ENCODE results near the gene NUDT15.
"Not testable (repeated sequence)": the region's sequence is repeated elsewhere in the genome, so short reads cannot be mapped to it uniquely, and the experiment has no call there.

NUDT15 gene

DNA sequence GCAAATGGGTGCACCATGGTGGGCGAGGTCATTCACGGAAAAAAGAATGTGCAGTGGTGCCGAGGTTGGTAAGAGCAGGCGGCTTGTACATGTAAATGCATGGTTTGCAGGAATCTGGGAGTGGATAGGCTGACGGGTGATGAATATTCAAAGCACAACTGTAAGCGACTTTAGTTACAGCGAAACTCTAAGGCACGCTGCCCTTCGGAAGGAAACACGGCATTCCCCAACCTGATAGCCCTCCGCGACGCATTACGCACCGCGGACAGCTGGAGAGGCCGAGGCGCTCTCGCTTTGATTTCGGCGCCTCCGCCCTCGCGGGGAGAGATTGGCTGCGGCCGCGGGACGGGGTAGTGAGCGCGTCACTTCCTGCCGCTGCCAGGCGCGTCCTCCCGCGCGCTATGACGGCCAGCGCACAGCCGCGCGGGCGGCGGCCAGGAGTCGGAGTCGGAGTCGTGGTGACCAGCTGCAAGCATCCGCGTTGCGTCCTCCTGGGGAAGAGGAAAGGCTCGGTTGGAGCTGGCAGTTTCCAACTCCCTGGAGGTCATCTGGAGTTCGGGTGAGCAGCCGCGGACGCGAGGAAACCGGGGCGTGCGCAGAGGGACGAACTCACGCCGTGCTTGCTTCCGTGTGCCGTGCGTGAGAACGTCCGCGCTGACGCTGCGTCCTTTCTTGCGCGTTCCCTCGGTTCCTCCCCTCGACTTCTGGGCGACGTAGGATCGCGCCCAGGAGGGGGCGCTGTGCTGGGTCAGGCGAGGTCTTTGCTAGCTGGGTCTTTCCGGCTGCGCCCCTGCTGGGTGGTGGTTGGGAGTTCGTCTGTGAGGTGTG, at the start of gene NUDT15:
Gene NUDT15 (plus strand): TSS at position 381 of the 828 bp plus-strand sequence. CDS start 21 bp downstream, at position 402.
- peak; percentile 97 for DNase-seq

DNA sequence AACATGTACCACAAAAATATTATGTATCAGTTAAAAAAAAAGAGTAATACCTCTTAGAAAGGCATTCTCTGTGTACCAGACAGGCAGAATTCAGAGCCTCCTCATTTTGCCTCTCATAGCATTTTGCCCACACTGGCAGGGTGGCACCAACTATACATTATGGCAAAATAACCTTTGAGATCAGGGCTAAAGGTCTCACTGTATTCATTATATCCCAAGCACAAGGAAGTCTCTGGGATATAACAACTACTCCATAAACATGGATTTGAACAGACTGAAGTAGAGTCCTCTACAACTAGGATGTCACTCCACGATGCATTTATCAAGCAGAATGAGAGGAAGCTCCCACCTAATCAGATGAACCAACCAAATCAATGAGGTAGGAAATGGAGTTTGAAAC, 47.1 kb upstream of the NUDT15 start:
- no peak for DNase-seq

DNA sequence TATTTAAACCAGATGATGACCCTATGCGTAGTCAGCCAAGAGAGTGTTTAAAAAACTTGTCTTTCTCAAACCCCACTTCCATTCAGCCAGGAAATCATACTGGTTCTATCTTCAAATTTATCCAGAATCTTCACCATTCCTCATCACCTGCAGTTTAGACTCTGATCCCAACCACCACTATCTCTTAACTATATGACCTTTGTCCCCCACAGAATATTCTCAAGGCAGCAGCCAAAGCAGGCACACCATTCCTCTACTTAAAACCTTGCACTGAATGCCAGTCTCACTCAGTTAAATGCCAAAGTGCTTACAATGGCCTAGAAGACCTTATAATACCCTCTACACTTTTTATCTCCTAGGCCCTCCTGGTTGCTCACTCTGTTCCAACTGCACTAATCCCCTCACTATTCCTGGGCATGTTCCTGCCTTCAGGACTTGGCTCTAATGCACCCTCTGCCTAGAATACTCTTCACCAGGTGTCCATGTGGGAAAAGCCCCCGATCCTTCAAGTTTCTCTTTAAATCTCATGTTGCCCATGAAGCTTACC, 46.5 kb upstream of the NUDT15 start:
- DNase-seq, result no peak

DNA sequence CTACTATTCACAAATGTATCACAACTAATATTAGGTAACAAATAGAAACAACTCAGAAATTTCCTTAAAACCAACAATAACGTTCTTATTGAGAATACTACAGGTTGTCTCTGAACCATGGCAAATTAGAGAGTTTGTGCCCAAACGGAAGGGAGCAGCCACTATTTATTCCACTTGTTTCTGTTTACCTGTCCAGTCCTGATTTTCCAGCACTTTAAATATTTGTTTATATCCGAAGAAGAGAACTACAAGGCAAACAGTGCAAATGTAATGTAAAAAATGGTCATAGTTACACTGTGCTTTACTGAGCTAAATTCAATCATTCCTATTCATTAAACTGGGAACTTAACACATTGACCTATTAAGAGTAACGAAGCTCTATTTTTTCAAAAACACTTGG, 45.7 kb upstream of the NUDT15 start:
- no peak for DNase-seq

DNA sequence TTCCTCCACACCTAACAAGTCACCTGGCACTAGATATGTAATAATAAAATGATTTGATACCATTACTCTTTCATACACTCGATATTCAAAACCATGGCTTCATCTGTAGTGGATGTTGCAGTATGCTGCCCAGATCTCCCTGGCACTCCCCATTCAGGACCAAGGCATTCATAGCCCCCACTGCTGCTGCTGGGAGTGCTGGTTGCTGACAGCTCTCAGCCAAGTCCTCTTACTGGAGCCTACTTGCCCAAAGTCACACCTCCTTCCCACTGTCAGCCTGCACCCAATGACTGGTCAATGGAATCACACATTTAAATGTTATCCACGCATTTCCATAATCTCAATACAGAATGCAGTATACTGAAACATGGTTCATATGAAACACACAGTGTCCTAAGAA, 40.1 kb upstream of the NUDT15 start:
- DNase-seq, result no peak

DNA sequence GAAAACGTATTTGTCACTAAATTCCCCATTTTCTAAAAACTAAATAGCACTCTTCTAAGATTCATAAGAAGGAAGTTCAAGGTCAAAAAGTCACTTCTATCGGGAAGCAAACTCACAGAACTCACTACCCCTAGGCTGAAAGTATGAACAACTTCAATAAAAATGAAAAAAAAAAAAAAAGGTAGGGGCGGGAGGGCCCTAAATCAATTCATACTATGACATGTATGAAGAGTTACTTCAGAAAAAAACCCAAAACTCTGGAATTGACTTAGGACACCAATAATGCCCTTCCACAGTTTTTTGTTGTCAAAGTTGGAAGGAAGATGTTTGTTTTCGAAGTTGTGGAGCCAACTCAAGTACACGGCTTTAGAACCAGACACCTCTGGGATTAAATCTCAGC, 37.6 kb upstream of the NUDT15 start:
- DNase-seq, result no peak

DNA sequence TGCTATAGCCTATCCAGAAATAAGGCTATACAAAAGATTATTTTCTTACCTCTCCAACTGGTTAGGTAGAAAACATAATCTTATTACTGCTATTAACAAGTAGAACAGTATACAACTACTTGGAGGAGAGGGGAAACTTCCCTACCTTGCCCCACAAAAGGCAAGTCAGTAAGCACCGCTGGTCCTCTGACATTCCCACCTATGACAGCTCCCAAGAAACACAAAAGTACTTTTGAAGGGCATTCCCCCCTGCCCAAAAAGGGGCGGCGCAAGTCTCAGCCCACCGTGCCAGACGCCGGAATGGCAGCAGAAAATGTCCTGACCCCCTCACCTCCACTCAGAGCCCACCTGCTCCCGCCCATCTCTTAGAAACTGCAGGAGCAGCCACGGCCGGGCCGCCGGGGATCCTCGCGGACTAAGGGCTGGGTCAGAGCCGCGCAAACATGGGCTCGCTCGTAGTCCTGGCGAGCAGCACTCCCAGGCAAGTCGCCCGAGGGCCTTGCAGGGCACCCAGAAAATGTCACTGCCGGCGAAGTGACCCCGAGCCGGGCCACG, 36.9 kb upstream of the NUDT15 start:
- DNase-seq, result no peak

DNA sequence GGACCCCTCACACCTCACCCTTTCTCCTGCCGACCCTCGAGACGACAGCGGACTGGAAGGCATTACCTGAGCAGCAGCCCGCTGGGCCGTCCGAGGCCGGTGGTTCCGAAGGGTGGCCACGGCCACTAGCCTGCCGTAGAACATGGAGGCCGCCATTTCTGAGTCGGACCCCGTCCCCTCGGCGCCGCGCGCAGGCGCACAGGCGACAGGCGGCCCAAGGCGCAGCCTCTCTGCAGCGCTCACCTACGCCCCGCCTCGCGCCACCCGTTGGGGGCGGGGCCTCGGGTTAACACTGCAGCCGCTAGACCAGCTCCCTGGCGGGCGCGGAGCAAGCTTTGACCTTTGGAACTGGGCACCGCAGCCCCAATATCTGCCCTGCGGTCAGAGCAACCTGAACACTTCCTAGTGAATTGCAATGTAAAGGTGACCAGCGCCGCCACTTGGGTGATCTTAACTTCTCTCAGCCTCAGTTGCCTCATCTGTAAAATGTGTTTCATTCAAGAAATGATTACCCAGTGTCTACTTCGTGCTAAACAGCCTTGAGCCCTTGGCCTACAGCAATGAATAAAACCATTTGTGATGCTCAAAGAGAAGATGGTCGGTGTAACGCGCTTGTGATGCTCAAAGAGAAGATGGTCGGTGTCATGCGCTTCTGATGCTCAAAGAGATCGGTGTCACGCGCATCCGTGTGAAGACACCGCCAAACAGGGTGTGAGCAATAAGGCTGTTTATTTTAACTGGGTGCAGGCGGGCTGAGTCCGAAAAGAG, 36.2 kb upstream of the NUDT15 start, which contains the start of gene SUCLA2:
Gene SUCLA2 (minus strand): TSS at position 160 of the 768 bp plus-strand sequence. CDS start 4 bp downstream, at position 156.
- DNase-seq, result peak; percentile 90

DNA sequence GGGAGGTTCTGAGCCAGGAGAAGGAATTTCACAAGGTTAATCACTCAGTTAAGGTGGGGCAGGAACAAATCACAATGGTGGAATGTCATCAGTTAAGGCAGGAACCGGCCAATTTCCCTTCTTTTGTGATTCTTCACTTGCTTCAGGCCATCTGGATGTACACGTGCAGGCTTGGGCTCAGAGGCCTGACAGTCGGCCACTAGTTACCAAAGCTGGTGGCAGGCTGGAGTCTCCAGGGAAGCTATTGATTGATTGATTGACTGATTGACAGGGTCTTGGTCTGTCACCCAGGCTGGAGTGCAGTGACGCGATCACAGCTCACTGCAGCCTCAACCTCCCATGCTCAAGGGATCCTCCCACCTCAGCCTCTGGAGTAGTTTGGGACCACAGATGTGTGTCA, 35.5 kb upstream of the NUDT15 start:
- DNase-seq, result not testable (repeated sequence)

DNA sequence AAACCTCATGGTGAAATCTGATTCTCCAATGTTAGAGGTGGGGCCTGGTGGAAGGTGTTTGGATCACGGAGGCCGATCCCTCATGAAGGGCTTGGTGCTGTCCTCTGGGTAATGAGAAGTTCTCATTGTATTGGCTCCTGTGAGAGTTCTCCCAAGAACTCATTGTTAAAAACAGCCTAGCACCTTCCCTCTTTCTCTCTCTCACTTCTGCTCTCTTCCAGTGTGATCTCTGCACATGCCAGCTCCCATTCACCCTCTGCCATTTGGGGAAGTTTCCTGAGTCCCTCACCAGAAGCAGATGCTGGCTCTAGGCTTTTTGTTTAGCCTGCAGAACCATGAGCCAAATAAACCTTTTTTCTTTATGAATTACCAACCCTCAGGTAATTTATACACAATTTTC, 33.3 kb upstream of the NUDT15 start:
- no peak for DNase-seq

DNA sequence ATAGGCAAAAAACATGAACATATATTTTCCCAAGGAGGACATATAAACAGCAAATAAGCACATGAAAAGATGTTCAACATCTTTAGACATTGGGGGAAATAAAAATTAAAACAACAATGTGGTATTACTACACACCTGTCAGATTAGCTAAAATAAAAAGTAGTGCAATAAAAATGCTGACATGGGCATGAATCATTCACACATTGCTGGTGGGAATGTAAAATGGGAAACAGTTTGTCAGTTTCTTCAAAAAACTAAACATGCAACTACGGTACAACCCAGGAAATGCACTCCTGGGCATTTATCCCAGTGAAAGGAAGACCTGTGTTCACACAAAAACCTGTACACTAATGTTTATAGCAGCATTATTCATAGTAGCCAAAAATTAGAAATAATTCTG, 31.1 kb upstream of the NUDT15 start:
- no peak for DNase-seq

DNA sequence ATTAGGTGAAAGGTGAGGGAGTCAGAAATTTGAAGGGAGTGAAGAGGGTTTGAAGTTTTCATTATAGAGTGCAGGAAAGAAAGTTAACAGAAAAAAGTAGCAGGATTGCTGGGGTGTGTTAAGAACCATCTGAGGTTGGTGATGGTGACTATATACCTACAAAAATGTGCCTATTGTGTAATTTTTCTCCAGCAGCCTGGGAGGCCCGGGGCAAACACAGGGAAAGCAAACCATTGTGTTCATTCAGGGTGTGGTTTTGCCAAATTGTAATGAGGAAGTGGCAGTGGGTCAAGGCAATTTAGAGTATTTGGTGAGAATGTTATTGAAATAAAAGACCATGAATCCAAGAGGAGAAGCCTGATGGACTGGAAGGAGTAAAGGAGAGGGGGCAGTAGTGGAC, 28.2 kb upstream of the NUDT15 start:
- no peak for DNase-seq

DNA sequence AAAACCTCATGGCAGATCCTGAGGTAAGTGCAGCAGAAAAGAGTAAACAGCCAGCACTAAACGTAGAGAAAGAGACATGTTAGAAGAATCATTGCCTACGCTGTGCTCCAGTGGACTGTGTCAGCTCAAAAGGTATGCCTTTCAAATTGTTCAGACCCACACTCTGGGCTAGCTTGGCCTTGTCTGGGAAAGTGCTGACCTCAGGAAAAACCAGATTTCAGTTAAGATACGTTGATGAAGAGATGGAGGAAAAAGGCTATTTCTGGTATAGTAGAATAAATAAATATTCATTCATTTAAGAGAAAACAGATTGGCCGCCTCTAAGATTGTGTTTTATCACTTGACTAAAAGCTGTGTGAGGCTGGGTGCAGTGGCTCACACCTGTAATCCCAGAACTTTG, 26.8 kb upstream of the NUDT15 start:
- no peak for DNase-seq

DNA sequence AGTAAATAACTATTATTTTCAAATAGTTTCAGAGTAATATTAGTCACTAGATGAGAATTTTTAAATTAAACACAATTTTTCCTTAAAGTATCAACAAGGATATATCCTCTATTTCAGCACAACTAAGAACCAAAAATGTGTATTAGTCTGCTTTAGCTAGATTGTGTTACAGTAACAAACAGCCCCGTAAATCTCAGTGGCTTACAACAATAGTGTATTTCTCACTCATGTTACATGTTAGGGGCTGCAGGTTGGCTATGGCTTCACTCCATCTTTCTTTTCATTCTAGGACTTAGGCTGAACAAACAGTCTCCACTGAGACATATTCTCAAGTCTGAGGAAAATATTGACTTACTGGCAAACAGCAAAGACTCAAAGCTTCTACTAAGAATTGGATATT, 24.9 kb upstream of the NUDT15 start:
- no peak for DNase-seq

DNA sequence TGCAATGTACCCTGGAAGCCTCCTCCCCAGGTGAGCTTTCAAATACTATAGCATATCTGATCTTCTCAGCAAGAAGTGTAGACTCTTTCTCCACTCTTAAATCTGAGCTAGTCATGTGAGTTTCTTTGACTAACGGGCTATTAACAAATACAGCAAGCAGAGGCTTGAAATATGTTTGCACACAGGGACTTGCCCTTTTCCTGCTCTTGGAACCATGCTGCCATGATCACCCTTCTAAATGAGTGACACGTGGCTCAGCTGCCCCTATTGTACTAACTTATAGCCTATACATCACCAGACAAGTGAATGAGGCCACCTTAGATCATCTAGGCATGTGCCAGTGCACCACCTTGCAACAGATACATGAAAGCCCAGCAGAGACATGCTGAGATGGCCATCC, 23.2 kb upstream of the NUDT15 start:
- DNase-seq, result no peak

DNA sequence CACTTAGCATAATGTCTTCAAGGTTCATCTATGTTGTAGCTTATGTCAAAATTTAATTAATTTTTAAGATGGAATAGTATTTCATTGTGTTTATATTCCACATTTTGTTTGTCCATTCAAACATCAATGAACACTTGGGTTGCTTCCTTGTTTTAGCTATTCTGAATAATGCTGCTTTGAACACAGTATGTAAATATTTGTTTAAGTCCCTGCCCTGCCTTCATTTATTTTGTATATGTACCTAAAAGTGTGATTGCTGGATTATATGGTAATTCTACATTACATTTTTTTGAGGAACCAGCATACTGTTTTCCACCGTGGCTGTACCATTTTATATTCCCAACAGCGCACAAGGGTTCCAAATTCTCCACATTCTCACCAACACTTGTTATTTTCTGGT, 18.9 kb upstream of the NUDT15 start:
- no peak for DNase-seq

DNA sequence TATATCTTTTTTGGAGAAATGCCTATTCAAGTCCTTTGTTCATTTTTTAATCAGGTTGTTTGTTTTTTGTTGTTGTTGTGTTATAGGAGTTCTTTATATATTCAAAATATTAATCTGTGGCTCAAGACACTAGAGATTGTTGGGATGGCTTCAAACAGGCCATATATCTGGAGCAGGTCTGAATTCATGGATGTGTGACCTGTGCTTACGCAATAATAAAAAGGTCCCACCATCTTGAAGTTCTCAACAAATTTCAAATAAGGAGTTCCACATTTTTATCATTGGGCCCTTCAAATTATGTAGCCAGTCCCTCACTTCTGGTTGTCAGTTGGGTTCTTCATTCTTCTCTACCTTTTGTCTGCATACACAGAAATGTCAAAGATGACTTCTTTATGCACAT, 17.7 kb upstream of the NUDT15 start:
- DNase-seq, result no peak

DNA sequence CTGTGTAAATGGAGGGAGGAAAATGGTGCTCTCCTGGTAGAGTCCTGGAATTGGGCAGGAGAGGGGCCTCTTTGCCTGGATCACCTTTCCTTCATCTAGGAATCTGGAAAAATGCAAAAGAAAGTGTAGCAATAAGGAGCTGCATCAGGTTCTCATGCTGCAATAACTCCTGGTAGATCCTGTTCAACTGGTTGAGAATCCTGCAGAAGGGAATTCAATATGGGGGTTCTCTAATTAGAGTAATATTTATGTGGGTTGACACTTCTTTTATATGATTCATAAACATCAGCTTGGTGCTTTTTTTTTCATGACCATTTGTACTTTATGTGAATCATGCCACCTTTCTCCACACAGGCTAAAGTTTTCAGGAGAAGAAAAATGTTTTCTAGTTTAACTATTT, 9.5 kb upstream of the NUDT15 start:
- no peak for DNase-seq

DNA sequence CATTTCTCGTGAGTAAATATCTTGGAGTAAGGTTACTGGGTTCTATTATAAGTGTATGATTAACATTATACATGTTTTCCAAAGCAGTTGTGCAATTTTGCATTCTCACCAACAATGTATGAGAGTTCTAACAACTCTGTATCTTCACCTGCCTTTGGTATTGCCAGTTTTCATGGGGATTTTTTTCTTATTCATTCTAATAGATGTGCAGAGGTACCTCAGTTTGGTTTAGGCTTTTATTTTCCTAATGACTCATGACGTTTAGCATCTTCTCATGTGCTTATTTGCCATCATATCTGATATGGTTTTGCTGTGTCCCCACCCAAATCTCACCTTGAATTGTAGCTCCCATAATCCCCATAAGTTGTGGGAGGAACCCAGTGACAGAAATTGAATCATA, 7.7 kb upstream of the NUDT15 start:
- DNase-seq, result no peak

DNA sequence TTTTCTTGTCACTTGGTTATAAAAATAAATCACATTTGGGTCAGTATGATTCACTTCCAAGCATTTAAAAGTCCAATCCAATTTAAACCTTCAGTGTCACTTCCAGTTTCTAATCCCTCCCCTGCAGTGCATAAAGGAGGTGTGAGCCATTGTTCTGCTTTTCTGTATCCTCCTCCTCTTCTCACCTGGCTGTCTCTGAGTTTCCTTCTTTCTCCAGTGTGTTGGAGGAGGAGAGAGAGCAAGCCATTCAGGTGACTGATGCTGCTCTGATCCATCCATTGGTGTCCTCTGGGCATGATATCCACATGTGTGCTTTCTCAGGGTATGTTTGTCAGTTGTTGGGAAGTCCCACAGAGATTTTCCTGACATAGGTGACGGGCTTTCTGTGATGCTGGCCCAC, 1.2 kb downstream of the NUDT15 start:
- no peak for DNase-seq

DNA sequence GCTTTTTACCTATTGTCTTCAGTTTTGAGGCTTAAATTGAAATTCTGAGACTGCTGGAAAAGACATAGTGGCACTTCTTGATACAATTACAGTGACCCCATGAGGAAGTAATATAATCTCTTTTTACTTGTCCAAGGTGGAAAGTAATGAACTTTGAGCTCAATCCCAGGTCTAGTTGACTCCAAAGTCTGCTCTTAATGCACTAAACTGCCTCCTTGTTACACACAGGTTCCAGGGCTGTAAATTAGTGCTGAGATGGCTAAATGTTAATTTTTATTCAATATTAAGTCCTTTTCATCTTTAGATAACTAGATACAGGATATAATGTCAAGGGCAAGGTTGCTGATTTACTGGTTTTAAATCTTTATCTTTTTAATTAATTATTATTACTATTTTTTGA, 2.5 kb downstream of the NUDT15 start:
- DNase-seq, result no peak

DNA sequence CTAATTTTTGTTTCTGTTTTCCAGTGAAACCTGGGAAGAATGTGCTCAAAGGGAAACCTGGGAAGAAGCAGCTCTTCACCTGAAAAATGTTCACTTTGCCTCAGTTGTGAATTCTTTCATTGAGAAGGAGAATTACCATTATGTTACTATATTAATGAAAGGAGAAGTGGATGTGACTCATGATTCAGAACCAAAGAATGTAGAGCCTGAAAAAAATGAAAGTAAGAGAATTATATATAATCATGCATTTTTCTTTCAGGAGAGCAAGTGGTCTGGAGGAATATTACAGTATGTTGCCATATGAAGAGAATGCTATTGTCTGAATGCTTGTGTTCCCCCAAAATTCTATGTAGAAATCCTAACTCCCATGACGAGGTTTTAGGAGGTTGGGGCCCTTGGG, 3.4 kb downstream of the NUDT15 start:
- no peak for DNase-seq

DNA sequence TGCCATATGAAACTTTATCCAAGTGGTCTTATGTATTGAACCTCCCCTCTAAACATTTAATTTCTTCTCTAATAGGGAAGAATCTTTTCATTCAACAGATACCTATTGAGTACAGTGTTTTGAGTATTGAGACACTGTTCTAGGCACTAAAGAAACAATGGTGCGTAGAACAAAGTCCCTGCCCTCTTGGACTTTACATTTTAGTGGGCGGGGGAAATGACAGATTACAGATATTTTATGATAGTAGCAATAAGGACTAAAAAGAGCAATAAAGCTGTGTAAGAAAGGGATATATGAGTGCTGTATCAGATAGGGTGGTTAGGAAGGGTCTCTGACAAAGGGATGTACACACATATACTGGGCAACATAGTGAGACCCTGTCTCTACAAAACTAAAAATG, 5.4 kb downstream of the NUDT15 start:
- no peak for DNase-seq

Measured in NCI-H526 treated with DMSO at 0.1 percent for 48 hours (cell line).